Breast epithelium (tissue), 4 donors: ENCODE data around the gene OMA1. TPM values are rescaled to one million over a fixed set of nuclear protein-coding genes. Genes with fewer than 3 reads are reported as not detected.
A peak's percentile ranks its signal among the peaks of the same experiment; 100 is the strongest.

Experiments used
- DNase-seq, 2 donors: peaks; one replicate each; pipeline ENCODE4 v3.0.0-alpha.2; 2019; ENCODE audit warnings: low spot score in 2 of 2
- H3K27ac ChIP-seq, 2 donors: fragments of 200-600 bp; sonication (generic) in 1 of 2; one replicate each; pipeline ENCODE4 v1.5.1; 2016 to 2019; ENCODE audit warnings: mild to moderate bottlenecking in 1 of 2
- H3K27me3 ChIP-seq, 2 donors: fragments of 200-600 bp; sonication (generic) in 1 of 2; one replicate each; pipeline versions ENCODE4 v1.5.1 to v1.6.0; 2017 to 2019; ENCODE audit warnings: control low read depth in 1 of 2, mild to moderate bottlenecking in 1 of 2
- H3K36me3 ChIP-seq: fragments of 200-600 bp; one replicate; pipeline ENCODE4 v1.5.1; 2019
- H3K4me1 ChIP-seq, 2 donors: fragments of 200-600 bp; sonication (generic); one replicate each; pipeline ENCODE4 v1.5.1; 2016 to 2019; ENCODE audit warnings: control low read depth in 1 of 2
- H3K4me3 ChIP-seq, 3 donors: fragments of 200-600 bp; sonication (generic); 1 replicate in 2 of 3; 2 replicates in 1 of 3; pipeline ENCODE4 v1.5.1; 2016 to 2019; ENCODE audit warnings: mild to moderate bottlenecking in 3 of 3, moderate library complexity in 2 of 3
- H3K9me3 ChIP-seq, 2 donors: fragments of 200-600 bp; sonication (generic) in 1 of 2; one replicate each; pipeline ENCODE4 v1.5.1; 2016 to 2019; ENCODE audit warnings: control low read depth in 1 of 2
- POLR2A ChIP-seq: fragments of 450-650 bp; IDR thresholded peaks from one replicate; pipeline ENCODE4 v1.6.1; 2016; ENCODE audit warnings: antibody characterized with exemption, mild to moderate bottlenecking, moderate library complexity
- POLR2AphosphoS5 ChIP-seq, 3 donors: sonication (generic); formaldehyde crosslinking; IDR thresholded peaks; one replicate each; pipeline ENCODE4 v1.6.1; 2017; ENCODE audit warnings: antibody characterized with exemption in 3 of 3
- intact Hi-C: fragments of 100-400 bp; cut with DNase I; formaldehyde crosslinking; loops from one replicate; pipeline ENCODE4 v1.15.1; 2023; ENCODE audit warnings: low total_unique reads
- total RNA-seq, 3 donors: library from RNA; depleted of rRNA; stranded (reverse); fragments of >200 nt; gene quantifications; one replicate each; pipeline ENCODE4 v1.1.0, GENCODE V29; 2016
- TF ChIP-seq, protein P1 (sequence below), 3 donors: fragments of 450-650 bp; IDR thresholded peaks; one replicate each; pipeline ENCODE4 v1.5.1; 2016 to 2017; ENCODE audit warnings: antibody characterized with exemption in 3 of 3, mild to moderate bottlenecking in 3 of 3, moderate library complexity in 3 of 3

The OMA1 gene
- total RNA-seq, 3 donors from 2014 or later, result 26.4 to 79.8 (median 48.2) TPM

DNA sequence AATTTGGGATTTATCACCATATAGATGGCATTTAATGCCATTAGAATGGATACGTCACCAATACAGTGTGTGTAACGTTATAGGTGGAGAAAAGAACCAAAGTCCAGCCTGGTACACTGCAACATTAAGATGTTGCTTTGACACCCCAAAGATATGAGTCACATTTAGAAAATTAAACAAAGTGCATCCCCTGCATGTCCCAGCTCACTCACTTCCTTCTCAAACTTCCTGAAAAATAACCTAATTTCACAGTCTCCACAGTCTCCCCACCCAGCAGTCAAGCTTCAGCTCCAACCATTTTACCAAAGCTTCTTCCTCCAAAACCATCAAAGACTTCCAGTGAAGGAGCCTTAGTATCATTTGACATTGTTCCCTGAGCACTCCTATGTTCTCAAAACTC is 111.9 kb downstream of the OMA1 start:
- Histone ChIP-seq H3K36me3 (no peaks in the 10 kb centered on the region), H3K9me3 (no peaks in the 10 kb centered on the region), H3K27me3 (no peaks in the 10 kb centered on the region), H3K4me1 (no peaks in the 10 kb centered on the region), H3K4me3 (no peak overlapping the region), H3K27ac (no peak overlapping the region)
- DNase-seq, result no peak
- TF ChIP-seq POLR2AphosphoS5 (IDR thresholded peaks at IDR 0.05), result no peak
- no peak for TF ChIP-seq POLR2A
- TF ChIP-seq, protein P1, sequence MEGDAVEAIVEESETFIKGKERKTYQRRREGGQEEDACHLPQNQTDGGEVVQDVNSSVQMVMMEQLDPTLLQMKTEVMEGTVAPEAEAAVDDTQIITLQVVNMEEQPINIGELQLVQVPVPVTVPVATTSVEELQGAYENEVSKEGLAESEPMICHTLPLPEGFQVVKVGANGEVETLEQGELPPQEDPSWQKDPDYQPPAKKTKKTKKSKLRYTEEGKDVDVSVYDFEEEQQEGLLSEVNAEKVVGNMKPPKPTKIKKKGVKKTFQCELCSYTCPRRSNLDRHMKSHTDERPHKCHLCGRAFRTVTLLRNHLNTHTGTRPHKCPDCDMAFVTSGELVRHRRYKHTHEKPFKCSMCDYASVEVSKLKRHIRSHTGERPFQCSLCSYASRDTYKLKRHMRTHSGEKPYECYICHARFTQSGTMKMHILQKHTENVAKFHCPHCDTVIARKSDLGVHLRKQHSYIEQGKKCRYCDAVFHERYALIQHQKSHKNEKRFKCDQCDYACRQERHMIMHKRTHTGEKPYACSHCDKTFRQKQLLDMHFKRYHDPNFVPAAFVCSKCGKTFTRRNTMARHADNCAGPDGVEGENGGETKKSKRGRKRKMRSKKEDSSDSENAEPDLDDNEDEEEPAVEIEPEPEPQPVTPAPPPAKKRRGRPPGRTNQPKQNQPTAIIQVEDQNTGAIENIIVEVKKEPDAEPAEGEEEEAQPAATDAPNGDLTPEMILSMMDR (IDR thresholded peaks at IDR 0.05), result no peak
- intact Hi-C loops, result no loop called here

DNA sequence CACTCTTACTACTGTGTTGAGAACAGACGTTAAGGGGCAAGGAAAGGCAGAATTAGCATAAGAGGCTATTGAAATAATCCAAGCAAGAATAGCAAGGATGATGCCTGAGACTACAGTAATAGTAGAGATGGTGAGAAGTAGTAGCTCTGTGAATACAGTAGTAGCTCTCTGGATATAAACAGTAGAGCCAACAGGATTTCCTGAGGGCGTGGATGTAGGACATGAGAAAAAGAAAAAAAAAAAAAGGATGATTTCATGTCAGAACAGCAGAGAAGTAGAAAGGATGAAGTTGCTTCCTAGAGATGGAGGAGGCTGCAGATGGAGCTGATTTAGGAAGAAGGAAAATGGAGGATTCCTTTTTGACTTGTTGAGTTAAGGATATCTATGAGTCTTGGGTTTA is 112.3 kb downstream of the OMA1 start:
- TF ChIP-seq POLR2AphosphoS5 (IDR thresholded peaks at IDR 0.05), result no peak
- TF ChIP-seq, protein P1 (IDR thresholded peaks at IDR 0.05), result no peak
- TF ChIP-seq POLR2A, result no peak
- Histone ChIP-seq H3K36me3 (no peaks in the 10 kb centered on the region), H3K4me3 (no peak overlapping the region), H3K27ac (no peak overlapping the region), H3K4me1 (no peaks in the 10 kb centered on the region), H3K9me3 (no peaks in the 10 kb centered on the region), H3K27me3 (no peaks in the 10 kb centered on the region)
- DNase-seq, result no peak
- intact Hi-C loops, result no loop called here

DNA sequence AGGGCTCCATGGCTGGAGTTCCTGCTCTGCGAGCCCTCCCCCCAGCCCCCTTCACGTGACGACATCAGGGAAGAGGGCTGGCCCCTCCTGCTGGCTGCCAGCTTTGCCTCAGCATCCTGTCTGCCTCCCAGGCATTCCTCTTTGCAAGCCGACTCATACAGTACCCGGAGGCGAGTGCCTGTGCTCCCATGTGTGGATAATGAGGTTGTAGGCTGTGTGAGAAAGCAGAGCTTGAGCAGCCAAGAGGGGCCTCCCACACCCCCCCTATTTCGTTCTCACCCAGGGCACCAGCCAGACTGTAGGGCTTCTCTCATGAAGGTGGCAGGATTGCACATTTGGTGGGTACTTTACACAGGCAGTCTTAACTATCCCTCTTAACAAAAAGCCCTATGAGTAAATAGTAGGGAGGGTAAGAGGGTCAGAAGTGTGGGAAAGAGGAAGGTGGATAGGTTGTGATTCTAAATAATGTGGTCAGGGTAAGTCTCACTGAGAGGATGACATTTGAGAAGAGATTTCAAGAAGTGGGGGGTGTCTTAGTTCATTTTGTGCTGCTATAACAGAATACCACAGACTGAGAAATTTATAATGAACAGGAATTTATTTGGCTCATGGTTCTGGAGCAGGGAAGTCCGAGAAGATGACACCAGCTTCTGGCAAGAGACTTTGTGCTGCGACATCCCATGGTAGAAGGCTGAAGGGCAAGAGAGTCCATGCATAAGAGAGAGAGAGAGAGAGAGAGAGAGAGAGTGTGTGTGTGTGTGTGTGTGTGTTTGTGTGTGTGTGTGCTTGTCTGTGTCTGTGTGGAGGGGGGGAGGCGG is 113.5 kb downstream of the OMA1 start:
- TF ChIP-seq, protein P1 (IDR thresholded peaks at IDR 0.05), result no peak
- TF ChIP-seq POLR2A (no peak), POLR2AphosphoS5 (IDR thresholded peaks at IDR 0.05) (peak in 1 of 3 donors; percentile 19)
- H3K9me3 ChIP-seq, result no peaks in the 10 kb centered on the region
- no peak for DNase-seq
- no peak overlapping the region for H3K27ac ChIP-seq
- no peaks in the 10 kb centered on the region for H3K27me3 ChIP-seq
- H3K4me3 ChIP-seq, result no peak overlapping the region
- intact Hi-C loops, result no loop called here
- no peaks in the 10 kb centered on the region for H3K4me1 ChIP-seq
- no peaks in the 10 kb centered on the region for H3K36me3 ChIP-seq

DNA sequence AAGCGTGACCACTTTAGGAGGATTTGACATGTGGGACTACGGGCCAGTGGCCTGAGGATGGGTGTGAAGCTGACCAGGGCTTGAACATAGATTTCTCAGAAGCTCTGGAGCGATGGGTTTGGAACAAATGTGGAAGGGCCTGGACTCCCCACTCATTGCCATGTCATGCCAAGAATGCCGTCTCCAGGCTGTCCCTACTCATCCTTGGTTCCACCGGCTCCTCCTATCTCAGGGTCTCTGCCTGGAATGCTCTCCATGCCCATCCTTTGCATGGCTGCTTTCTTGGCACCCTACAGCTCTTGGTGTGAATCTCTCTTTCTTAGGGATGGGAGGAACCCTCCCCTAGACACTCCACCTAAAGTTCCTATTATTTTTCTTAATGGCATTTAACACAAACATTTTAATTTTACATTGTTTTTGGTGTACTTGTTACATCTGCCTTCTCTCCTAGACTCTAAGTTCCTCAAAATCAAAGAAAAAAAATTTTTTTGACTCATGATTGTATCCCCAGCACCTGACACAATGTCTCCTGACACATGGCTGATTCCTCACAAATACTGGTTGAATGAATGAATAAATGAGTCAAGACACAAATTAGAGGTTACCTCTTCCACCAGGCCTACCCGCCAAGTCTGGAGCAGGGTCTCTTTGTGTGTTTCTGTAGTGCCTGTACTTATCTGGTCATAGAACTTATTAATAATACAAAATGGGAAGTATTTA is 114.5 kb downstream of the OMA1 start:
- Histone ChIP-seq H3K27ac (no peak overlapping the region), H3K27me3 (no peaks in the 10 kb centered on the region), H3K4me3 (no peak overlapping the region), H3K9me3 (no peaks in the 10 kb centered on the region), H3K4me1 (no peaks in the 10 kb centered on the region), H3K36me3 (no peaks in the 10 kb centered on the region)
- DNase-seq, result no peak
- TF ChIP-seq, protein P1 (IDR thresholded peaks at IDR 0.05), result no peak
- TF ChIP-seq POLR2A (no peak), POLR2AphosphoS5 (IDR thresholded peaks at IDR 0.05) (no peak)
- intact Hi-C loops, result no loop called here

Other genes with a start within 250 kb of the OMA1 start
- gene TACSTD2, start 30.5 kb upstream of the OMA1 start, total RNA-seq, result 100 to 1,000 TPM in 2 of 3 donors, 1 to 10 TPM in 1; 1.1 to 335 (median 230) TPM
- gene MYSM1, start 153.3 kb upstream of the OMA1 start, total RNA-seq, result 10 to 100 TPM; 24.8 to 54.0 (median 52.4) TPM
- gene JUN, start 237.3 kb upstream of the OMA1 start, total RNA-seq, result 100 to 1,000 TPM; 119 to 880 (median 379) TPM